ENCODE results near the gene PHLDA2.
A peak's percentile ranks its signal among the peaks of the same experiment; 100 is the strongest.

- TF ChIP-seq ZNF768 (tag by site-specific recombination; IDR thresholded peaks at IDR 0.05) (no peak), CTCF (tag by site-specific recombination; IDR thresholded peaks at IDR 0.05) (no peak), ZNF174 (tag by site-specific recombination; IDR thresholded peaks at IDR 0.05) (no peak), ZNF580 (tag by site-specific recombination; IDR thresholded peaks at IDR 0.05) (no peak), TRIM28 (IDR thresholded peaks at IDR 0.05; ENCODE audit: borderline replicate concordance, low read length) (no peak), ZNF704 (tag by site-specific recombination; IDR thresholded peaks at IDR 0.05) (no peak), ZNF398 (tag by site-specific recombination; IDR thresholded peaks at IDR 0.05) (peak; percentile 52), REST (tag by site-specific recombination; IDR thresholded peaks at IDR 0.05) (no peak), ELK4 (IDR thresholded peaks at IDR 0.05; ENCODE audit: borderline replicate concordance, low read depth, low read length) (no peak), ZNF146 (tag by site-specific recombination; IDR thresholded peaks at IDR 0.05) (no peak)
Measured at GRCh38 chr11:2912498-2912897, 16.7 kb downstream of the PHLDA2 start.
